ENCODE results near the gene UNC5C. TPM values are rescaled to one million over a fixed set of nuclear protein-coding genes. Genes with fewer than 3 reads are reported as not detected.

UNC5C gene
- total and polyA plus RNA-seq, 2 of the 8 experiments (the other 6 are each of a cell fraction or from before 2014, with no cell fraction given), result 0.30 to 1.3 TPM

GRCh38 chr4:95398217-95398616 is 150.6 kb downstream of the UNC5C start:
- Histone ChIP-seq H3K79me2 (ENCODE audit: control insufficient read depth in 1 of 2, insufficient read depth in 2 of 2, low read length in 2 of 2) (no peaks in the 10 kb centered on the region), H3K9ac (replicated peaks in 1 of 4; ENCODE audit: extremely low read depth in 1 of 4, low read depth in 3 of 4, low read length in 3 of 4) (no peak overlapping the region), H2BK15ac (ENCODE audit: low read length) (no peak overlapping the region), H4K20me1 (replicated peaks in 1 of 2; ENCODE audit: control insufficient read depth in 1 of 2, insufficient read depth in 2 of 2, low read length in 2 of 2) (no peaks in the 10 kb centered on the region), H2BK120ac (replicated peaks; ENCODE audit: low read depth, low read length) (no peak overlapping the region), H2BK5ac (ENCODE audit: low read depth, low read length) (no peak overlapping the region), H4K91ac (replicated peaks; ENCODE audit: insufficient read length, low read length) (no peak overlapping the region), H3K14ac (ENCODE audit: insufficient read length) (no peak overlapping the region), H3K27me3 (replicated peaks in 1 of 4; ENCODE audit: control insufficient read depth in 3 of 4, extremely low read depth in 1 of 4, insufficient read depth in 3 of 4, low read length in 3 of 4) (peaks cover 0 to 1% (median 0%) of the 10 kb centered on the region in 4 experiments; a peak in 1 of 7 replicates), H3K23ac (ENCODE audit: insufficient read length) (no peak overlapping the region), H2AK5ac (ENCODE audit: low read depth, low read length) (no peak overlapping the region), H3K79me1 (ENCODE audit: low read depth, low read length) (no peaks in the 10 kb centered on the region), H2BK20ac (ENCODE audit: low read length) (no peak overlapping the region), H3K27ac (ENCODE audit: low read depth, low read length) (no peak overlapping the region), H3K4ac (replicated peaks; ENCODE audit: insufficient read length, low read depth, low read length) (no peak overlapping the region), H4K8ac (ENCODE audit: extremely low read depth, insufficient read depth, low read length) (no peak overlapping the region), H4K5ac (ENCODE audit: insufficient read length, low read depth, low read length) (no peak overlapping the region), H3K4me1 (replicated peaks in 1 of 4; ENCODE audit: control insufficient read depth in 3 of 4, insufficient read depth in 4 of 4, low read length in 3 of 4) (peaks cover 0 to 8% (median under 1%) of the 10 kb centered on the region in 4 experiments; a peak in 3 of 7 replicates), H2AFZ (ENCODE audit: low read length) (no peak overlapping the region), H3K9me3 (ENCODE audit: insufficient read depth in 2 of 2, low read depth in 1 of 2, low read length in 1 of 2) (no peaks in the 10 kb centered on the region), H3K36me3 (ENCODE audit: control insufficient read depth in 2 of 4, insufficient read depth in 4 of 4, low read length in 3 of 4) (no peaks in the 10 kb centered on the region), H3K18ac (ENCODE audit: extremely low read depth, low read length) (no peak overlapping the region), H3K4me3 (ENCODE audit: extremely low read depth in 1 of 4, insufficient read depth in 2 of 4, low read depth in 3 of 4, low read length in 4 of 4) (no peak overlapping the region), H3K4me2 (ENCODE audit: insufficient read depth in 1 of 2, low read depth in 2 of 2, low read length in 2 of 2) (no peak overlapping the region), H2BK12ac (ENCODE audit: low read depth, low read length) (no peak overlapping the region), H3K56ac (replicated peaks; ENCODE audit: insufficient read length, low read depth, low read length) (no peak overlapping the region), H3K23me2 (ENCODE audit: low read depth, low read length) (no peaks in the 10 kb centered on the region)
- no peak for FAIRE-seq
- CTCF ChIA-PET (ENCODE audit: partially characterized antibody), result no interaction called here
- TF ChIP-seq CBX8 (IDR thresholded peaks at IDR 0.05; ENCODE audit: borderline replicate concordance, low read depth, low read length), result no peak
- TF ChIP-seq CEBPB (IDR thresholded peaks at IDR 0.05; ENCODE audit: low read depth, low read length), result no peak
- TF ChIP-seq CREB1 (IDR thresholded peaks at IDR 0.05), result no peak
- TF ChIP-seq BCL11A (IDR thresholded peaks at IDR 0.05; ENCODE audit: low read depth in 2 of 2, low read length in 2 of 2), result no peak
- TF ChIP-seq FOSL1 (IDR thresholded peaks at IDR 0.05; ENCODE audit: insufficient read depth, low read depth, low read length), result no peak
- TF ChIP-seq E2F6 (IDR thresholded peaks at IDR 0.05), result no peak
- TF ChIP-seq SP1 (IDR thresholded peaks at IDR 0.05; ENCODE audit: low read depth, low read length), result no peak
- TF ChIP-seq, protein P1, sequence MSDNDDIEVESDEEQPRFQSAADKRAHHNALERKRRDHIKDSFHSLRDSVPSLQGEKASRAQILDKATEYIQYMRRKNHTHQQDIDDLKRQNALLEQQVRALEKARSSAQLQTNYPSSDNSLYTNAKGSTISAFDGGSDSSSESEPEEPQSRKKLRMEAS (IDR thresholded peaks at IDR 0.05), result no peak
- TF ChIP-seq EP300 (IDR thresholded peaks at IDR 0.05; ENCODE audit: borderline replicate concordance in 1 of 2, low read depth in 2 of 2, low read length in 2 of 2), result no peak
- no peak for TF ChIP-seq CHD1 (IDR thresholded peaks at IDR 0.05; ENCODE audit: low read depth, low read length)
- no peak for TF ChIP-seq NANOG (IDR thresholded peaks at IDR 0.05; ENCODE audit: insufficient read depth, low read depth, low read length, poor library complexity, severe bottlenecking)
- POLR2A ChIA-PET (ENCODE audit: partially characterized antibody), result no interaction called here
- DNase-seq (ENCODE audit: low read depth in 1 of 2, low spot score in 2 of 2), result no peak
